HCT116 (cell line): Measurements from ENCODE around the gene SLC6A13. TPM values are rescaled to one million over a fixed set of nuclear protein-coding genes. Genes with fewer than 3 reads are reported as not detected.

Source experiments
- ATAC-seq: fragments of 200-7000 bp; cut with Tn5 transposase; 2 replicates; pipeline ENCODE4 v1.9.1; 2020; ENCODE audit warnings: mild to moderate bottlenecking, moderate library complexity
- BruUV-seq: library from RNA; stranded (reverse); fragments of 400-500 nt; replicated peaks from 2 replicates; lab custom pipeline; 2021; lab: Mats Ljungman, UMichigan
- CTCF ChIA-PET: fragments of 300-600 bp; sonication (Branson Sonifier 250); formaldehyde crosslinking; loops from one replicate; lab custom pipeline; 2021; ENCODE audit warnings: antibody characterized with exemption; lab: Charles Lee
- POLR2A ChIA-PET: fragments of 300-600, 350-600 bp; sonication (Branson Sonifier 250); formaldehyde crosslinking; loops from one replicate; lab custom pipeline; 2021; ENCODE audit warnings: antibody characterized with exemption; lab: Charles Lee
- RAD21 ChIA-PET, 2 experiments: fragments of 300-600 bp; sonication (Branson Sonifier 250); formaldehyde crosslinking; loops; one replicate each; lab custom pipeline; 2023; ENCODE audit warnings: low total read pairs in 2 of 2; ENCODE audit not compliant: uncharacterized antibody in 2 of 2, unreplicated experiment in 2 of 2, low non-redundant PET in 1 of 2; lab: Charles Lee
- DNase-seq: peaks from one replicate; pipeline ENCODE4 v3.0.0-alpha.2; 2010; ENCODE audit warnings: low read depth, low spot score
- H2AFZ ChIP-seq: fragments of 200-600 bp; shearing (Covaris generic), sonication (generic); 2 replicates; pipeline ENCODE4 v1.6.1; 2017; ENCODE audit warnings: low read depth, mixed run types, mixed read lengths, antibody characterized with exemption, low read length; ENCODE audit not compliant: poor library complexity, severe bottlenecking
- H3K27ac ChIP-seq: 2 replicates; pipeline ENCODE4 v1.5.1; 2012; ENCODE audit warnings: low read depth, low read length
- H3K27me3 ChIP-seq: fragments of 200-600 bp; sonication (generic); 2 replicates; pipeline ENCODE4 v1.6.1; 2016; ENCODE audit warnings: mixed run types, low read length, mixed read lengths; ENCODE audit not compliant: insufficient read depth
- H3K36me3 ChIP-seq, 2 experiments: fragments of 200-500 bp in 1 of 2; fragments of 200-600 bp in 1 of 2; sonication (Bioruptor generic) in 1 of 2; sonication (generic) in 1 of 2; 2 replicates each; pipeline versions ENCODE4 v1.5.1 to v1.6.1; 2014 to 2016; ENCODE audit warnings: low read length in 2 of 2, inconsistent platforms in 1 of 2, mixed read lengths in 1 of 2, mixed run types in 1 of 2; ENCODE audit not compliant: insufficient read depth in 2 of 2, control insufficient read depth in 1 of 2
- H3K4me1 ChIP-seq, 2 experiments: fragments of 200-600 bp in 1 of 2; sonication (generic) in 1 of 2; 2 replicates each; pipeline versions ENCODE4 v1.5.1 to v1.6.1; 2012 to 2017; ENCODE audit warnings: low read length in 2 of 2, inconsistent platforms in 1 of 2, mild to moderate bottlenecking in 1 of 2, mixed read lengths in 1 of 2, mixed run types in 1 of 2, moderate library complexity in 1 of 2; ENCODE audit not compliant: insufficient read depth in 2 of 2, control insufficient read depth in 1 of 2
- H3K4me2 ChIP-seq: fragments of 200-600 bp; sonication (generic); 2 replicates; pipeline ENCODE4 v1.6.1; 2017; ENCODE audit warnings: mixed run types, low read length, mixed read lengths
- H3K4me3 ChIP-seq, 2 experiments: fragments of 200-600 bp in 1 of 2; sonication (generic) in 1 of 2; replicated peaks in 1 of 2; 2 replicates each; pipeline ENCODE4 v1.5.1; 2011 to 2016; ENCODE audit warnings: low read length in 2 of 2, control low read depth in 1 of 2, low read depth in 1 of 2, mild to moderate bottlenecking in 1 of 2, mixed read lengths in 1 of 2, mixed run types in 1 of 2
- H3K79me2 ChIP-seq: fragments of 200-600 bp; sonication (generic); 2 replicates; pipeline ENCODE4 v1.6.1; 2017; ENCODE audit warnings: mild to moderate bottlenecking, mixed run types, low read length, moderate library complexity, mixed read lengths; ENCODE audit not compliant: insufficient read depth
- H3K9ac ChIP-seq: fragments of 200-600 bp; sonication (generic); 2 replicates; pipeline ENCODE4 v1.6.1; 2016; ENCODE audit warnings: low read length, mixed read lengths
- H3K9me2 ChIP-seq: fragments of 200-600 bp; sonication (generic), shearing (Covaris generic); 2 replicates; pipeline ENCODE4 v1.6.1; 2017; ENCODE audit warnings: mixed run types, mild to moderate bottlenecking, moderate library complexity; ENCODE audit not compliant: insufficient read depth
- H3K9me3 ChIP-seq, 2 experiments: fragments of 200-500 bp in 1 of 2; fragments of 200-600 bp in 1 of 2; sonication (Bioruptor generic) in 1 of 2; sonication (generic) in 1 of 2; 2 replicates each; pipeline ENCODE4 v1.6.1; 2014 to 2017; ENCODE audit warnings: low read length in 2 of 2, mixed read lengths in 2 of 2, inconsistent platforms in 1 of 2, low read depth in 1 of 2, mild to moderate bottlenecking in 1 of 2, mixed run types in 1 of 2, moderate library complexity in 1 of 2; ENCODE audit not compliant: control insufficient read depth in 1 of 2, insufficient read depth in 1 of 2
- H4K20me1 ChIP-seq: fragments of 200-600 bp; sonication (generic), shearing (Covaris generic); 2 replicates; pipeline ENCODE4 v1.6.1; 2017; ENCODE audit warnings: mixed run types, mild to moderate bottlenecking, moderate library complexity; ENCODE audit not compliant: insufficient read depth
- CBX3 ChIP-seq: IDR thresholded peaks from 2 replicates; pipeline ENCODE4 v1.6.1; 2012; ENCODE audit warnings: low read depth
- CEBPB ChIP-seq: IDR thresholded peaks from 2 replicates; pipeline ENCODE4 v1.6.1; 2012; ENCODE audit warnings: low read depth
- CTCF ChIP-seq, 3 experiments: fragments of 200-600 bp in 1 of 3; sonication (generic) in 1 of 3; IDR thresholded peaks in 2 of 3; conservative IDR thresholded peaks in 1 of 3; 2 replicates each; pipeline ENCODE4 v1.5.1; 2012 to 2017; ENCODE audit warnings: low read depth in 2 of 3, low read length in 2 of 3, antibody characterized with exemption in 1 of 3, borderline replicate concordance in 1 of 3, control low read depth in 1 of 3, mild to moderate bottlenecking in 1 of 3, mixed read lengths in 1 of 3, mixed run types in 1 of 3, moderate library complexity in 1 of 3; ENCODE audit not compliant: insufficient read depth in 1 of 3
- EGR1 ChIP-seq: IDR thresholded peaks from 2 replicates; pipeline ENCODE4 v1.6.1; 2012; ENCODE audit warnings: low read depth
- ELF1 ChIP-seq: IDR thresholded peaks from 2 replicates; pipeline ENCODE4 v1.6.1; 2012; ENCODE audit warnings: low read depth, borderline replicate concordance
- EZH2 ChIP-seq: fragments of 200-600 bp; sonication (generic); IDR thresholded peaks from 2 replicates; pipeline ENCODE4 v1.6.1; 2017; ENCODE audit warnings: antibody characterized with exemption, mixed run types
- EZH2phosphoT487 ChIP-seq: fragments of 200-600 bp; IDR thresholded peaks from 2 replicates; pipeline ENCODE4 v1.6.1; 2018; ENCODE audit warnings: antibody characterized with exemption, borderline replicate concordance
- JUND ChIP-seq: IDR thresholded peaks from 2 replicates; pipeline ENCODE4 v1.6.1; 2012
- POLR2A ChIP-seq: IDR thresholded peaks from 2 replicates; pipeline ENCODE4 v1.7.0; 2011; ENCODE audit warnings: borderline replicate concordance; ENCODE audit not compliant: insufficient read depth, insufficient read length; ENCODE audit errors: extremely low read depth
- POLR2AphosphoS5 ChIP-seq: IDR thresholded peaks from 2 replicates; pipeline ENCODE4 v1.6.1; 2011; ENCODE audit warnings: mild to moderate bottlenecking, low read depth, low read length, moderate library complexity
- RAD21 ChIP-seq: IDR thresholded peaks from 2 replicates; pipeline ENCODE4 v1.6.1; 2012; ENCODE audit warnings: low read depth, mild to moderate bottlenecking
- REST ChIP-seq: IDR thresholded peaks from 2 replicates; pipeline ENCODE4 v1.6.1; 2012; ENCODE audit warnings: low read depth
- SIN3A ChIP-seq: IDR thresholded peaks from 2 replicates; pipeline ENCODE4 v1.6.1; 2012; ENCODE audit warnings: low read depth
- SRF ChIP-seq: IDR thresholded peaks from 2 replicates; pipeline ENCODE4 v1.6.1; 2012; ENCODE audit warnings: low read depth
- TCF7L2 ChIP-seq: IDR thresholded peaks from 2 replicates; pipeline ENCODE4 v1.7.0; 2011; ENCODE audit warnings: borderline replicate concordance, inconsistent platforms; ENCODE audit not compliant: insufficient read depth, insufficient read length; ENCODE audit errors: extremely low read depth
- YY1 ChIP-seq: IDR thresholded peaks from 2 replicates; pipeline ENCODE4 v1.6.1; 2011; ENCODE audit warnings: low read length, low read depth, moderate library complexity, mild to moderate bottlenecking; ENCODE audit not compliant: insufficient replicate concordance; ENCODE audit errors: extremely low read depth
- ZBTB33 ChIP-seq: IDR thresholded peaks from 2 replicates; pipeline ENCODE4 v1.6.1; 2011; ENCODE audit warnings: mild to moderate bottlenecking, low read length, moderate library complexity; ENCODE audit not compliant: insufficient replicate concordance; ENCODE audit errors: extremely low read depth
- ZFX ChIP-seq: fragments of 450-650 bp; IDR thresholded peaks from 2 replicates; pipeline ENCODE4 v1.6.1; 2017
- ZNF274 ChIP-seq: fragments of 200-500 bp; sonication (Bioruptor generic); IDR thresholded peaks from 2 replicates; pipeline ENCODE4 v1.6.1; 2014; ENCODE audit warnings: mild to moderate bottlenecking, low read depth, low read length, inconsistent platforms
- intact Hi-C: fragments of 100-400 bp; cut with micrococcal nuclease; formaldehyde crosslinking; loops from 2 replicates; pipeline ENCODE4 v1.10.0; 2022
- total RNA-seq: library from RNA; stranded (reverse); gene quantifications from one replicate; pipeline ENCODE4 v1.2.1, GENCODE V29; 2021; ENCODE audit not compliant: unreplicated experiment

Gene SLC6A13
- total RNA-seq, 1 experiment from 2014 or later = 0.39 TPM

- no peak for DNase-seq
- no peak for ATAC-seq
- BruUV-seq = no TSS peak
- no peaks in the 10 kb centered on the region for H3K9me2 ChIP-seq
- H3K36me3 ChIP-seq = no peaks in the 10 kb centered on the region
- no peak overlapping the region for H3K4me2 ChIP-seq
- H3K9ac ChIP-seq = no peak overlapping the region
- H2AFZ ChIP-seq = no peak overlapping the region
- no peaks in the 10 kb centered on the region for H3K27me3 ChIP-seq
- intact Hi-C loops = no loop called here
- RAD21 ChIA-PET = no interaction called here
- TF ChIP-seq POLR2AphosphoS5 (no peak), EGR1 (no peak), TCF7L2 (no peak), ZBTB33 (no peak), JUND (no peak), ZFX (no peak), REST (no peak), YY1 (no peak), CEBPB (no peak), EZH2 (no peak), SRF (no peak), EZH2phosphoT487 (no peak), CBX3 (no peak), CTCF (IDR thresholded peaks at IDR 0.05 in 2 of 3, conservative IDR thresholded peaks at IDR 0.05 in 1 of 3; ENCODE audit: borderline replicate concordance in 1 of 3, insufficient read depth in 1 of 3, low read depth in 2 of 3, low read length in 2 of 3) (no peak), RAD21 (no peak), ELF1 (no peak), SIN3A (no peak), POLR2A (no peak), ZNF274 (no peak)
- CTCF ChIA-PET = no interaction called here
- no peaks in the 10 kb centered on the region for H3K9me3 ChIP-seq
- peaks cover 0 to 23% of the 10 kb centered on the region in 2 experiments; a peak in 2 of 4 replicates for H3K4me1 ChIP-seq
- no peaks in the 10 kb centered on the region for H4K20me1 ChIP-seq
- POLR2A ChIA-PET = no interaction called here
- H3K4me3 ChIP-seq = no peak overlapping the region
- no peak overlapping the region for H3K27ac ChIP-seq
- H3K79me2 ChIP-seq = no peaks in the 10 kb centered on the region
These were observed 76.5 kb downstream of the SLC6A13 start for GRCh38 chr12:186006-186625.
